Measurements from ENCODE around the gene LRP1B.

Gene LRP1B

DNA sequence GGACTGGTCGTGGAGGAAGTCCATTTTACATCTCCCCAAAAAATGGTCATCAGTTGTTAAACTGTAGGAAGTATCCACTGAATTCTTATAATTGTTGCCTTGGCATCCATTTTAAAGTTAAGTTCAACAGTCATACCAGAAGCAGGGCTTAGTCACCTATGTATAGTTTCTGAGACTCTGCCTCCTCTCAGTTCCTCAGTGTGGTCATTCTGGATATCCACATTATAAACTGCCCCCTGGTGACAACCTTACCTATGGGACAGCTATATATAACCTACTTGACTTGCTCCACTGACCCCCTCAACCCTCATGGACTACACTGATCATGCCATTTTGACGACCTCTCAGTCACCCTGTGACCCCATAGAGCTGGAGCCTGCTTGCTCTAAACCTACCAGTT is 617.0 kb downstream of the LRP1B start:
- H3K27ac ChIP-seq: no peak overlapping the region
- H3K4me3 ChIP-seq: no peak overlapping the region
- TF ChIP-seq, protein P1, sequence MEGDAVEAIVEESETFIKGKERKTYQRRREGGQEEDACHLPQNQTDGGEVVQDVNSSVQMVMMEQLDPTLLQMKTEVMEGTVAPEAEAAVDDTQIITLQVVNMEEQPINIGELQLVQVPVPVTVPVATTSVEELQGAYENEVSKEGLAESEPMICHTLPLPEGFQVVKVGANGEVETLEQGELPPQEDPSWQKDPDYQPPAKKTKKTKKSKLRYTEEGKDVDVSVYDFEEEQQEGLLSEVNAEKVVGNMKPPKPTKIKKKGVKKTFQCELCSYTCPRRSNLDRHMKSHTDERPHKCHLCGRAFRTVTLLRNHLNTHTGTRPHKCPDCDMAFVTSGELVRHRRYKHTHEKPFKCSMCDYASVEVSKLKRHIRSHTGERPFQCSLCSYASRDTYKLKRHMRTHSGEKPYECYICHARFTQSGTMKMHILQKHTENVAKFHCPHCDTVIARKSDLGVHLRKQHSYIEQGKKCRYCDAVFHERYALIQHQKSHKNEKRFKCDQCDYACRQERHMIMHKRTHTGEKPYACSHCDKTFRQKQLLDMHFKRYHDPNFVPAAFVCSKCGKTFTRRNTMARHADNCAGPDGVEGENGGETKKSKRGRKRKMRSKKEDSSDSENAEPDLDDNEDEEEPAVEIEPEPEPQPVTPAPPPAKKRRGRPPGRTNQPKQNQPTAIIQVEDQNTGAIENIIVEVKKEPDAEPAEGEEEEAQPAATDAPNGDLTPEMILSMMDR (IDR thresholded peaks at IDR 0.05): no peak
- DNase-seq (ENCODE audit: low spot score): no peak

DNA sequence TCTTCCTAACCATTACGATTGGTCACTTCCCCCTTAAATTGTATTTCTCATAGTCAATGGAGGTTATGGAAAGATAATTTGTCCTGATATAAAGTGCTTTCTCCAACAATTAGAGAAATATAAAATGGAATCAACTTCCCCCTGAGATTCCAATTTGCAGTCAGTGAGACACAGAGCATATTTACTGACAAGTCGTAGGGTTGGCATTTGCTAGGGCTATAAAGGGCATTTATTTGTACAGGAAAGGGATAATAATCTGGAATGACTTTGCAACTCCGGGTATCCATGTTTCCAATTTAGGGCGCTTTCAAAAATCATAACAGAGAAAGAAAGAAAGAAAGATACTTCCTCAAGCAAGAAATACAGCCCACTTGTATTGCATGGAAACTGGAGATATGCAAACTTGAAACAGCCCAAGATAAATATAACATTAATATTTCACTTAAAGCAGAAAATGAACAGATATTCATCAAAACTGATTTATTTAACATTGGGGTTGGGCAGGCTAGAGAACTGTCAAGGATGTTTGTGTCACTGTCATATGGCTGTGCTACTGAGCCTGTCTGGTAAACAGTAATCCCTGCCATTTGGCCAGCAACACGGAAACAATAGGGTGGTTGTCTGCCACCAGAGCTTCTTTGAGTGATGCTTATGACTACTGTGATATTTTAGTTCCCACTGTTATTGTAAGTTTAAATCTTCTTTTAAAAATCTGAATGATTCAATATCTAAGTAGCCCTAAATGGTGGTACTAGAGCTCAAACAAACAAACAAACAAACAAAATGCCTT is 621.8 kb downstream of the LRP1B start:
- Histone ChIP-seq H3K4me3 (no peak overlapping the region), H3K27ac (no peak overlapping the region)
- TF ChIP-seq, protein P1 (IDR thresholded peaks at IDR 0.05): no peak
- DNase-seq (ENCODE audit: low spot score): no peak

GRCh38 chr2:141508086-141508752 is 622.6 kb downstream of the LRP1B start:
- no peak for DNase-seq (ENCODE audit: low spot score)
- Histone ChIP-seq H3K27ac (no peak overlapping the region), H3K4me3 (no peak overlapping the region)
- TF ChIP-seq, protein P1 (IDR thresholded peaks at IDR 0.05): no peak

DNA sequence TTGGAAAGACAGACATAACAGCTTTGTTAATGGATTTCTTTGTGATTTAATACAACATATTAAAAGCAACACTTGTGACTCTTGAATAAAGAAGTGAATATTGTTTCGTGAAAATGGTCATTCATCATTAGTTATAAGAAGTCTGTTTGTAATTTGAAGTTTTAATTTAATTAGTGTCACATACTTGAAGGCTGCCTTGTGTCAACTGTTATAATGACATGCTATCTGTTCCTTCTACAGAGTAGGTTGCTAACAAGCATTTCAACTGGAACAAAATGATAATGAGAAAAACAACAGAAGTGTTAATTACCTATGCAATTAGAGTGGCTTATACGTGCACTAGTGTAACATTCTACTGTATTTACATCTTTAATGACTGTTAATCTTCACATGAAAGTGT is 624.7 kb downstream of the LRP1B start:
- DNase-seq (ENCODE audit: low spot score): no peak
- TF ChIP-seq, protein P1 (IDR thresholded peaks at IDR 0.05): no peak
- no peak overlapping the region for H3K4me3 ChIP-seq
- no peak overlapping the region for H3K27ac ChIP-seq

DNA sequence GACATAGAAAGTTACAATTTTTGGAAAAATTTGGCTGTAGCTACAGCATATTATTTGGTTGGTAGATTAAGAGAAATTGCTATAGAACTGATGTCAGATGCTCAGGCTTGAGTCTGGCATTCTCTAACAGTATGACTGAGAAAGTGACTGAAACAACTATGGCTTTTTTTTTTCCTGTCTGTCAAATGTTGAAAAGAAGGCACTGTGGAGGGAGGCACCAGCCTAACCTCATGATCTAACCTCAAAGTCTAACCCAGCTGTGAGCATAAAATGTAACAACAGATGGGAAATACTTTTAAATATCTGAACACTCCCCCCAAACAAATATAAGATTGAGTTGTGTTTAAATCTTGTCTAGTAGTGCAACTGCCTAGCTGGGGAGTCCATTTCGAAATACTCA is 629.1 kb downstream of the LRP1B start:
- TF ChIP-seq, protein P1 (IDR thresholded peaks at IDR 0.05): no peak
- Histone ChIP-seq H3K27ac (no peak overlapping the region), H3K4me3 (no peak overlapping the region)
- no peak for DNase-seq (ENCODE audit: low spot score)

GRCh38 chr2:141499123-141499522 is 631.7 kb downstream of the LRP1B start:
- no peak for DNase-seq (ENCODE audit: low spot score)
- TF ChIP-seq, protein P1 (IDR thresholded peaks at IDR 0.05): no peak
- no peak overlapping the region for H3K4me3 ChIP-seq
- H3K27ac ChIP-seq: no peak overlapping the region

DNA sequence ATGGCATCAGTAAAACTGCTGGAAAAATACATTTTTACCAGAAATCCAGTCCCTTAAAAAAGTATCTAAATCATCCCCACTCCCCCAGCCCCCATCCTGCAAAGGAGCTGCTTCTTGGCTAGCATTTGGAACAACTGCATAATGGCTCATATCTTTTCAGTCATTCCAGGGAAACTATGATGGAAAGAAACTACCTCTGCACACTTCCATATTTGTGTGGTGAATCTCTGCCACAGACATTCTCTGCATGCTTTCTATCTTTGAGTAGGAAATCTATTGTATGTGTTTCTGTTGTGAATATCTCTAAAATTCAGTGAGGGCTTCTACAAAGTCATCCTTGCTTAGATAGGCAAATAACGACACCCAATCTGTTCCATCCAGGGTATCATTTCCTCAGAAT is 632.3 kb downstream of the LRP1B start:
- TF ChIP-seq, protein P1 (IDR thresholded peaks at IDR 0.05): no peak
- Histone ChIP-seq H3K4me3 (no peak overlapping the region), H3K27ac (no peak overlapping the region)
- no peak for DNase-seq (ENCODE audit: low spot score)

Data from coronary artery (tissue), 2 donors.